Lower leg skin (tissue), 4 donors: ENCODE measurements around the gene SH3D19. TPM values are rescaled to one million over a fixed set of nuclear protein-coding genes. Genes with fewer than 3 reads are reported as not detected.

ENCODE experiments used
- DNase-seq, 2 donors: peaks; one replicate each; pipeline ENCODE4 v3.0.0-alpha.2; 2019; ENCODE audit warnings: low spot score in 2 of 2
- H3K4me3 ChIP-seq: fragments of 200-600 bp; sonication (generic); 2 replicates; pipeline ENCODE4 v1.5.1; 2017; ENCODE audit warnings: mild to moderate bottlenecking, low read depth; ENCODE audit not compliant: poor library complexity, severe bottlenecking
- CTCF ChIP-seq, 3 donors: fragments of 450-650 bp; IDR thresholded peaks; one replicate each; pipeline ENCODE4 v1.5.1; 2016; ENCODE audit warnings: antibody characterized with exemption in 3 of 3, mild to moderate bottlenecking in 3 of 3, moderate library complexity in 2 of 3
- POLR2A ChIP-seq, 2 donors: fragments of 450-650 bp; IDR thresholded peaks; one replicate each; pipeline ENCODE4 v1.6.1; 2016 to 2017; ENCODE audit warnings: antibody characterized with exemption in 2 of 2, mild to moderate bottlenecking in 1 of 2, moderate library complexity in 1 of 2
- WGBS, 2 donors: methylation state at CpG; one replicate each; pipeline ENCODE4 v1.1.5; 2018; 5-methylcytosine and 5-hydroxymethylcytosine counted together
- intact Hi-C: fragments of 100-400 bp; cut with DNase I; formaldehyde crosslinking; loops from one replicate; pipeline ENCODE4 v1.15.0; 2023; ENCODE audit warnings: low total_unique reads
- total RNA-seq, 4 donors: library from RNA; depleted of rRNA; stranded (reverse); fragments of >200 nt; gene quantifications; one replicate each; pipeline ENCODE4 v1.1.0, GENCODE V29; 2016

SH3D19 gene
- total RNA-seq, 4 donors from 2014 or later: 70.8 to 82.5 (median 78.6) TPM

GRCh38 chr4:151219948-151220347 is 105.5 kb downstream of the SH3D19 start:
- no peak for DNase-seq
- no peak overlapping the region for H3K4me3 ChIP-seq
- intact Hi-C loops: no loop called here
- no peak for TF ChIP-seq POLR2A (IDR thresholded peaks at IDR 0.05)
- no peak for TF ChIP-seq CTCF (IDR thresholded peaks at IDR 0.05)
- 76 to 84% methylated on average over 2 of the region's 2 CpGs for WGBS, 2 donors

- intact Hi-C loops: no loop called here
- no peak for TF ChIP-seq POLR2A (IDR thresholded peaks at IDR 0.05)
- TF ChIP-seq CTCF (IDR thresholded peaks at IDR 0.05): no peak
- DNase-seq: no peak
- no peak overlapping the region for H3K4me3 ChIP-seq
- 89 to 98% methylated on average over 4 of the region's 4 CpGs for WGBS, 2 donors
These were observed 106.3 kb downstream of the SH3D19 start for GRCh38 chr4:151219091-151219490.

- 58 to 80% methylated on average over 2 of the region's 2 CpGs for WGBS, 2 donors
- intact Hi-C loops: no loop called here
- DNase-seq: no peak
- TF ChIP-seq POLR2A (IDR thresholded peaks at IDR 0.05) (no peak), CTCF (IDR thresholded peaks at IDR 0.05) (no peak)
- no peak overlapping the region for H3K4me3 ChIP-seq
These were observed 107.1 kb downstream of the SH3D19 start for GRCh38 chr4:151218343-151218742.

- no peak for DNase-seq
- no peak for TF ChIP-seq POLR2A (IDR thresholded peaks at IDR 0.05)
- no peak for TF ChIP-seq CTCF (IDR thresholded peaks at IDR 0.05)
- 53 to 54% methylated on average over 2 of the region's 2 CpGs for WGBS, 2 donors
These were observed 108.1 kb downstream of the SH3D19 start for GRCh38 chr4:151217326-151217725.

DNA sequence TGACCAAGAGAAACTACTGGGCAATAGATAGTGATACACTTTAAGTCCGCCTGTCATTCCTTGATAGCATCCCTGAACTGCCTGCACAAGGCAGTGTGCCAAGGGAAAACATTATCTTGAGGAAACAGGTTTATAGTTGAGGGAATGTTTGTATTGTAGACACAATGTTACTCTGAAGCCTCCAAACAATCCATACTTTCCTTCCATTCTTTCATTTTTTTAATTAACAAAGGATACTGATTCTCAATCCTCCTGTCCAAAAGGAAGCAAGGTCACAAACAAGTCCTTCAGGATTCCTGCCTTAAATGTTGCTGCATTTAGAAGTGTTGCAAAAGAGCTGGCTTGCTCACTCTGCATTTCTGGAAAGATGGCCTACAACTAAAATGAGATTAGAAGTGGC is 110.1 kb downstream of the SH3D19 start:
- DNase-seq: no peak
- TF ChIP-seq CTCF (IDR thresholded peaks at IDR 0.05): no peak
- TF ChIP-seq POLR2A (IDR thresholded peaks at IDR 0.05): no peak
- no peak overlapping the region for H3K4me3 ChIP-seq
- WGBS, 2 donors: 86 to 88% methylated on average over 1 of the region's 1 CpG
- intact Hi-C loops: no loop called here

More at GRCh38 chr4:151217326-151217725, 108.1 kb downstream of the SH3D19 start:
- intact Hi-C loops: no loop called here
- H3K4me3 ChIP-seq: no peak overlapping the region

DNA sequence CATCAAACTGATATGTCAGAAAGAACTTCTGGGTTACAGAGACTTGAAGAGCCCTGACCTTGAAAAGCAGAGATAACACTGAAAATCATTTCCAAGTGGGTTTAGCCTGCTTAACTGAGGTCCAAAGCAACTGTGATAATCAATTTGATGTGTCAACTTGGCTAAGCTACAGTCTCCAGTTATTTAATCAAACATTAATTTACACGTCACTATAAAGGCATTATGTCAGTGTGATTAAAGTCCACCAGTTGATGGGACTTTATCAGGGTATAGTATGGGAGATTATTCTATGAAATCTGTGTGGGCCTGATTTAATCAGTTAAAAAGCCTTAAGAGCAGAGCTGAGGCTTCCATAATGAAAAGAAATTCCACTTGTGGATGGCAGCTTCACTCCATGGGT is 117.5 kb downstream of the SH3D19 start:
- intact Hi-C loops: no loop called here
- DNase-seq: no peak
- TF ChIP-seq CTCF (IDR thresholded peaks at IDR 0.05) (no peak), POLR2A (IDR thresholded peaks at IDR 0.05) (no peak)
- no peak overlapping the region for H3K4me3 ChIP-seq
- 91 to 95% methylated on average over 1 of the region's 1 CpG for WGBS, 2 donors
